HG03521 (cell line): ENCODE measurements around the gene ALG9.

Source experiments
- ATAC-seq: cut with Tn5 transposase; IDR thresholded peaks from one replicate; pipeline ENCODE4 v1.9.1; 2021; ENCODE audit warnings: mild to moderate bottlenecking, moderate library complexity; ENCODE audit not compliant: unreplicated experiment

ALG9 gene

GRCh38 chr11:111836721-111837120 is 34.7 kb downstream of the ALG9 start:
- ATAC-seq = peak; percentile 65

GRCh38 chr11:111836162-111836561 is 35.2 kb downstream of the ALG9 start:
- no peak for ATAC-seq

GRCh38 chr11:111835665-111836064 is 35.7 kb downstream of the ALG9 start:
- ATAC-seq = no peak

- no peak for ATAC-seq
Observed at GRCh38 chr11:111834432-111835163, 36.8 kb downstream of the ALG9 start.

- ATAC-seq = no peak
Observed at GRCh38 chr11:111833524-111833923, 37.9 kb downstream of the ALG9 start.

GRCh38 chr11:111829185-111829968 is 42.0 kb downstream of the ALG9 start:
- no peak for ATAC-seq

GRCh38 chr11:111826322-111826950 is 44.9 kb downstream of the ALG9 start:
- no peak for ATAC-seq

GRCh38 chr11:111823629-111824028 is 47.8 kb downstream of the ALG9 start:
- ATAC-seq = no peak

- ATAC-seq = no peak
Observed at GRCh38 chr11:111823131-111823530, 48.2 kb downstream of the ALG9 start.

GRCh38 chr11:111819829-111820237 is 51.5 kb downstream of the ALG9 start:
- no peak for ATAC-seq

GRCh38 chr11:111819161-111819828 is 52.1 kb downstream of the ALG9 start:
- ATAC-seq = no peak

GRCh38 chr11:111815489-111815888 is 55.9 kb downstream of the ALG9 start:
- no peak for ATAC-seq

GRCh38 chr11:111814557-111815320 is 56.6 kb downstream of the ALG9 start:
- no peak for ATAC-seq

- no peak for ATAC-seq
Observed at GRCh38 chr11:111814106-111814505, 57.3 kb downstream of the ALG9 start.

GRCh38 chr11:111812211-111812610 is 59.2 kb downstream of the ALG9 start:
- ATAC-seq = no peak

GRCh38 chr11:111811445-111811844 is 59.9 kb downstream of the ALG9 start:
- no peak for ATAC-seq

GRCh38 chr11:111808834-111809233 is 62.5 kb downstream of the ALG9 start:
- no peak for ATAC-seq

- no peak for ATAC-seq
Observed at GRCh38 chr11:111808063-111808588, 63.3 kb downstream of the ALG9 start.

- no peak for ATAC-seq
Observed at GRCh38 chr11:111807076-111807475, 64.3 kb downstream of the ALG9 start.

GRCh38 chr11:111801135-111801534 is 70.2 kb downstream of the ALG9 start:
- no peak for ATAC-seq
